Psoas muscle (tissue), 8 donors: Measurements from ENCODE around the gene TSC22D2. TPM values are rescaled to one million over a fixed set of nuclear protein-coding genes. Genes with fewer than 3 reads are reported as not detected.
A peak's percentile ranks its signal among the peaks of the same experiment; 100 is the strongest.

Experiments
- ATAC-seq, 4 donors: fragments of 200-7000 bp; cut with Tn5 transposase; one replicate each; pipeline ENCODE4 v1.9.1; 2020; ENCODE audit warnings: moderate library complexity in 3 of 4, mild to moderate bottlenecking in 2 of 4
- DNase-seq, 2 donors: peaks; one replicate each; pipeline ENCODE4 v3.0.0-alpha.2; 2020
- H3K27ac ChIP-seq: fragments of 200-600 bp; one replicate; pipeline ENCODE4 v1.8.0; 2022
- H3K27me3 ChIP-seq, 3 donors: fragments of 200-600 bp in 1 of 3; one replicate each; pipeline versions ENCODE4 v1.6.1 to v1.8.0; 2013 to 2022; ENCODE audit warnings: low read length in 2 of 3, mild to moderate bottlenecking in 2 of 3, moderate library complexity in 1 of 3; ENCODE audit not compliant: insufficient read depth in 3 of 3
- H3K36me3 ChIP-seq, 2 donors: fragments of 200-600 bp in 1 of 2; one replicate each; pipeline versions ENCODE4 v1.6.1 to v1.8.0; 2013 to 2022; ENCODE audit warnings: low read depth in 1 of 2, mild to moderate bottlenecking in 1 of 2, moderate library complexity in 1 of 2; ENCODE audit not compliant: insufficient read depth in 1 of 2
- H3K4me1 ChIP-seq: fragments of 200-600 bp; one replicate; pipeline ENCODE4 v1.8.0; 2022
- H3K4me3 ChIP-seq: fragments of 200-600 bp; one replicate; pipeline ENCODE4 v1.8.0; 2022; ENCODE audit warnings: mild to moderate bottlenecking
- H3K9me3 ChIP-seq: fragments of 200-600 bp; one replicate; pipeline ENCODE4 v1.8.0; 2022
- WGBS, 3 donors: extraction: QIAGEN DNeasy Blood & Tissue Kit; methylation state at CpG; one replicate each; pipeline versions ENCODE4 v1.1.6 to v1.1.7; 2013; 5-methylcytosine and 5-hydroxymethylcytosine counted together
- intact Hi-C, 2 donors: fragments of 100-400 bp; cut with DNase I; formaldehyde crosslinking; loops; one replicate each; pipeline versions ENCODE4 v1.11.0 to v1.14.2; 2022
- polyA plus RNA-seq, 3 donors: library from polyadenylated mRNA; stranded (reverse); fragments of 200-250 nt; gene quantifications; one replicate each; pipeline ENCODE4 v1.2.3, GENCODE V29; 2013
- total RNA-seq, 4 donors: library from RNA; stranded (reverse); fragmentation: NEBNext Ultra II Directional in 2 of 4; extraction: Animal tissue kit (Norgen Biotek cat#: 25700) in 2 of 4; gene quantifications; one replicate each; pipeline versions ENCODE4 v1.2.1 to v1.2.4, GENCODE V29; 2021 to 2023
- TF ChIP-seq, protein P1 (sequence below): fragments of 200-600 bp; IDR thresholded peaks from one replicate; pipeline ENCODE4 v1.8.0; 2022; ENCODE audit warnings: antibody characterized with exemption
- donor health status: healthy with polysubstance abuse.
- donor health status: DM: no; HTN: no; CAD: no; lungs with moderate emphysema.
- donor health status: Bipolar disorder and iron deficiency.
- donor health status: healthy.
- donor health status: DM: yes; HTN: yes; CAD: no.
- donor health status: DM: no; HTN: no; CAD: no.
- donor health status: DM: no; HTN: no; CAD: no.
- donor health status: DM: yes; HTN: yes; CAD: no.

TSC22D2 gene
- total and polyA plus RNA-seq, 7 donors: 10.4 to 63.6 (median 29.7) TPM

DNA sequence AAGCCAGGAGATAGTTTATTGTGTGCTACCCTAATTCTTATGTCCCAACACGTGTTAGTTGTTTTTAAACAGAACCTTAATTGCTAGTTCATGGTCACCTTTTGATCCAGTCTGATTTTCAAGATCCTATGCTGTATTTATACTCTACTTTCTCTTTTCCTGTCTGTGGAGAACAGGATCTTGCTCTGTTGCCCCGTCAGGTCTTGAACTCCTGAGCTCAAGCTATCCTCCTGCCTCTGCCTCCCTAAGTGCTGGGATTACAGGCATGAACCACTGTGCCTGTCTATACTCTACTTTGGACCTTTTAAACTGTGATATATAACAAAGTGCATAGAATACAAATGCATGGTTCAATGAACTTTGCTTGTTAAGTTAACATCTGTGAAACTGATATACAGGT lies 44.7 kb upstream of the TSC22D2 start:
- intact Hi-C loops: no loop called here
- Histone ChIP-seq H3K4me1 (no peaks in the 10 kb centered on the region), H3K27ac (no peak overlapping the region), H3K9me3 (no peaks in the 10 kb centered on the region), H3K4me3 (no peak overlapping the region), H3K36me3 (no peaks in the 10 kb centered on the region), H3K27me3 (no peaks in the 10 kb centered on the region)
- TF ChIP-seq, protein P1, sequence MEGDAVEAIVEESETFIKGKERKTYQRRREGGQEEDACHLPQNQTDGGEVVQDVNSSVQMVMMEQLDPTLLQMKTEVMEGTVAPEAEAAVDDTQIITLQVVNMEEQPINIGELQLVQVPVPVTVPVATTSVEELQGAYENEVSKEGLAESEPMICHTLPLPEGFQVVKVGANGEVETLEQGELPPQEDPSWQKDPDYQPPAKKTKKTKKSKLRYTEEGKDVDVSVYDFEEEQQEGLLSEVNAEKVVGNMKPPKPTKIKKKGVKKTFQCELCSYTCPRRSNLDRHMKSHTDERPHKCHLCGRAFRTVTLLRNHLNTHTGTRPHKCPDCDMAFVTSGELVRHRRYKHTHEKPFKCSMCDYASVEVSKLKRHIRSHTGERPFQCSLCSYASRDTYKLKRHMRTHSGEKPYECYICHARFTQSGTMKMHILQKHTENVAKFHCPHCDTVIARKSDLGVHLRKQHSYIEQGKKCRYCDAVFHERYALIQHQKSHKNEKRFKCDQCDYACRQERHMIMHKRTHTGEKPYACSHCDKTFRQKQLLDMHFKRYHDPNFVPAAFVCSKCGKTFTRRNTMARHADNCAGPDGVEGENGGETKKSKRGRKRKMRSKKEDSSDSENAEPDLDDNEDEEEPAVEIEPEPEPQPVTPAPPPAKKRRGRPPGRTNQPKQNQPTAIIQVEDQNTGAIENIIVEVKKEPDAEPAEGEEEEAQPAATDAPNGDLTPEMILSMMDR: no peak
- ATAC-seq (no peak), DNase-seq (no peak)
- 85 to 95% (median 93%) methylated on average over 2 of the region's 2 CpGs for WGBS, 3 donors

DNA sequence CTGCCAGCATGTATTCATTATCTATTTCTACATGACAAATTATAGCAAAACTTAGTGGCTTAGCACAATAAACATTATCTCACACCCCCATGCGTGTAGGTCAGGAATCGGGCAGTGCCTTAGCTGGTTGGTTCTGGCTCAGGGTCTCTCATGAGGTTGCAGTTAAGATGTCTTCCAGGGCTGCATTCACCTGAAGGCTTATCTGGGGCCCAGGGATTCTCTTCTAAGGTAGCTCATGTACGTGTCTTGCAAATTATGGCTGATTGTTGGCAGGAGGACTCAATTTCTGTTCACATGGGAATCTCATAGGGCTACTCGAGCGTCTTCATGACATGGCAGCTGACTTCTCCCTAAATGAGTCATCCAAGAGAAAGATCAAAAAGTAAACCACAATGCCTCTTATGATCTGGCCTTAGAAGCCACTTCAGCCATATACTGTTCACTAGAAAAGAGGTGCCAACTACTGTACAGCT lies 42.9 kb upstream of the TSC22D2 start:
- Histone ChIP-seq H3K4me3 (no peak overlapping the region), H3K36me3 (no peaks in the 10 kb centered on the region), H3K4me1 (peaks cover 2% of the 10 kb centered on the region), H3K9me3 (no peaks in the 10 kb centered on the region), H3K27me3 (no peaks in the 10 kb centered on the region), H3K27ac (no peak overlapping the region)
- whole genome bisulfite sequencing, 3 donors: 73 to 76% (median 73%) methylated on average over 5 of the region's 5 CpGs
- intact Hi-C loops: no loop called here
- TF ChIP-seq, protein P1: no peak
- DNase-seq (no peak), ATAC-seq (no peak)

DNA sequence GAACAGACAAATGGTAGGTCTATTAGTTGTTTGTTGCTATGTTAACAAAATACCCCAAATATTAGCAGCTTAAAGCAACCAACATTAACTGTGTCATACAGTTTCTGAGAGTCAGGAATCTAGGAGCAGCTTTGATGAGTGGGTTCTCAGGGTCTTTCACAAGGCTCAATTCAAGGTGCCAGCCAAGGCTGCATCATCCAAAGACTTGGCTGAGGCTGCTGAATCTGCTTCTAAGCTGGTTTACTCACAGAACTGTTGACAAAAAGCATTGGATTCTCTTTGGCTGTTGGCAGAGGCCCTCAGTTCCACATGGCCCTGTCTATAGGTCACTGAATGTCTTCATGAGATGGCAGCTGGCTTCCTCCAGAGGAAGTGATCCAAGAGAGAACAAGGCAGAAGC lies 40.3 kb upstream of the TSC22D2 start:
- no peaks in the 10 kb centered on the region for H3K36me3 ChIP-seq
- no peak overlapping the region for H3K27ac ChIP-seq
- no peak overlapping the region for H3K4me3 ChIP-seq
- intact Hi-C loops: no loop called here
- DNase-seq (no peak), ATAC-seq (no peak)
- H3K9me3 ChIP-seq: no peaks in the 10 kb centered on the region
- H3K27me3 ChIP-seq: no peaks in the 10 kb centered on the region
- H3K4me1 ChIP-seq: peaks cover 16% of the 10 kb centered on the region
- TF ChIP-seq, protein P1: no peak

DNA sequence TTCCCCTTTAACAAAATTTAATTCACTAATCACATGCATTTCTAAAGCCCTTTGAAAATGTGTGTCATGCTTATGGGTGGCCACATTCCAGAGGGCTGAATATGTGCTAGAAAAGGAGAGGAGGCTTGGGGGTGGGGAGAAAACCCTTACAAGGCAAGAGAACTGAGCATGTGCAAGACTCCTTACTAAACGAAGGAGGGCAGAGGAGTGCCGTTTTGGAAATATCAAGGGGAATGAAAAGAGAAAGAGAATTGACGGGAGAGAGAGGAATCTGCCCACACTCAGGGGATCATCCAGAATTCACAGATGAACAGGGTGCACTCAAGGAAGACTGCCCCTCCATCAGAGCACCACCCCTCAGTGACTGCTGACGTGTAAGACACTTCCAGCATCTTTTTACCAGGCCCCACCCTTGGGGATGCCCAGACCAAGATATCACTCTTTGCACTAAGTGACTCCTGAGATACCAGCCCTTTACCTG lies 37.9 kb upstream of the TSC22D2 start:
- no peak overlapping the region for H3K4me3 ChIP-seq
- intact Hi-C loops: loop anchor here in 1 of 2 donors (5.0 kb wide), 1 partner anchor 37 kb away; the partner anchor contains the start of gene TSC22D2
- ATAC-seq (peak; percentile 17 to 43 (median 26)), DNase-seq (peak in 1 of 2 donors; percentile 18)
- TF ChIP-seq, protein P1: no peak
- H3K4me1 ChIP-seq: peaks cover 16% of the 10 kb centered on the region
- WGBS, 3 donors: 46 to 68% (median 50%) methylated on average over 4 of the region's 4 CpGs
- H3K27ac ChIP-seq: peak overlapping the region; percentile 30
- no peaks in the 10 kb centered on the region for H3K36me3 ChIP-seq
- no peaks in the 10 kb centered on the region for H3K27me3 ChIP-seq
- H3K9me3 ChIP-seq: no peaks in the 10 kb centered on the region

DNA sequence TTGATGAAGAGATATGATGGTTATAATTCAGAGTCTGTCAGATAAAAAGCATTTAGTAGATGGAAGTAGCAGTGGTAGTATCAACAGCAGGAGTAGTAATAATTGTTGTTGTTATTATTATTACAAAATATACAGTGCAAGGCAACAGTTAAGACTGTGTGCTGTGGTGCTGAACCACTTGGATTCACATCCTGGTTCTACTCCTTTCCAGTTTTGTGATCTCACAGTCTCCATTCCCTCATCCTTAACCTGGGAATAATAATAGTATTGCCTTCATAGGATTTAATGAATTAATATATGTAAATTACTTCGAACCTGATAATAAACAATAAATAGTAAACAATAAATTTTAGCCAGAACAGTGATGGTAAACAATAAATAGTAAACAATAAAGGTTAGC lies 37.1 kb upstream of the TSC22D2 start:
- intact Hi-C loops: loop anchor here in 1 of 2 donors (5.0 kb wide), 1 partner anchor 36 kb away; the partner anchor contains the start of gene TSC22D2
- Histone ChIP-seq H3K4me3 (peak overlapping the region; percentile 58), H3K27ac (peak overlapping the region; percentile 83), H3K27me3 (no peaks in the 10 kb centered on the region), H3K36me3 (no peaks in the 10 kb centered on the region), H3K9me3 (no peaks in the 10 kb centered on the region), H3K4me1 (peaks cover 23% of the 10 kb centered on the region)
- DNase-seq (no peak), ATAC-seq (no peak)
- 71 to 90% (median 77%) methylated on average over 1 of the region's 1 CpG for WGBS, 3 donors
- TF ChIP-seq, protein P1: no peak
